GM23338 (cell line): ENCODE results near the gene AOC3.

ENCODE experiments used
- EZH2phosphoT487 ChIP-seq: fragments of 200-600 bp; sonication (generic); IDR thresholded peaks from one replicate; pipeline ENCODE4 v1.8.1; 2018; ENCODE audit warnings: antibody characterized with exemption; ENCODE audit not compliant: unreplicated experiment
- POLR2AphosphoS5 ChIP-seq: IDR thresholded peaks from 2 replicates; pipeline ENCODE4 v1.6.1; 2016; ENCODE audit warnings: antibody characterized with exemption, low read depth
- TF ChIP-seq, protein P1 (sequence below), 2 experiments: fragments of 200-600 bp in 1 of 2; sonication (generic) in 1 of 2; conservative IDR thresholded peaks; 2 replicates each; pipeline versions ENCODE4 v1.5.1 to v1.6.1; 2016 to 2017; ENCODE audit warnings: antibody characterized with exemption in 2 of 2, low read depth in 2 of 2, mild to moderate bottlenecking in 2 of 2, moderate library complexity in 1 of 2
- TF ChIP-seq, protein P2 (sequence below): IDR thresholded peaks from one replicate; pipeline ENCODE4 v1.6.1; 2018; ENCODE audit warnings: antibody characterized with exemption; ENCODE audit not compliant: unreplicated experiment

DNA sequence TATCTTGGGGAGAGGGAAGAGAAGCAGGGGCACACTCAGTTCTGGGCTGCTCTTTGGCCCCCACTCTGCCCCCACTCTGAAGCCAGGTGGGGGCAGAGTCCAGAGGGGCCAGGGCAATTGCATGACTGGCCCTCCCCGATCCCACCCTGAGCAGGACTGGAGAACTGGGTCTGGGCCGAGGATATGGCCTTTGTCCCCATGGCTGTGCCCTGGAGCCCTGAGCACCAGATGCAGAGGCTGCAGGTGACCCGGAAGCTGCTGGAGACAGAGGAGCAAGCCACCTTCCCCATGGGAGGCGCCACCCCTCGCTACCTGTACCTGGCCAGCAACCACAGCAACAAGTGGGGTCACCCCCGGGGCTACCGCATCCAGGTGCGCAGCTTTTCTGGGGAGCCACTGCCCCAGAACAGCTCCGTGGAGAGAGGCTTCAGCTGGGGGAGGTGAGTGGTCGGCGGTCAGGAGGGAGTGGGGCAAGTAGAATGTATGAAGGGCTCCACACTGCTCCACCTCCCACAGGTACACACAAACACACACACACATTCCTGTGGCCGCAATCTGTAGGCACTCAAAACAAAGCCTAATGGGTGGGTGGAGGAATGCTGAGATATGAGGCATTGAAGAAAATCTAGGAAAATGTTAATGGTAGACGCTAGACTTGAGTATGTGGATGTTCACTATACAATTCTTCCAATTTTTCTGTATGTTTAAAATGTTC is 21.4 kb downstream of the AOC3 start:
- TF ChIP-seq, protein P1, sequence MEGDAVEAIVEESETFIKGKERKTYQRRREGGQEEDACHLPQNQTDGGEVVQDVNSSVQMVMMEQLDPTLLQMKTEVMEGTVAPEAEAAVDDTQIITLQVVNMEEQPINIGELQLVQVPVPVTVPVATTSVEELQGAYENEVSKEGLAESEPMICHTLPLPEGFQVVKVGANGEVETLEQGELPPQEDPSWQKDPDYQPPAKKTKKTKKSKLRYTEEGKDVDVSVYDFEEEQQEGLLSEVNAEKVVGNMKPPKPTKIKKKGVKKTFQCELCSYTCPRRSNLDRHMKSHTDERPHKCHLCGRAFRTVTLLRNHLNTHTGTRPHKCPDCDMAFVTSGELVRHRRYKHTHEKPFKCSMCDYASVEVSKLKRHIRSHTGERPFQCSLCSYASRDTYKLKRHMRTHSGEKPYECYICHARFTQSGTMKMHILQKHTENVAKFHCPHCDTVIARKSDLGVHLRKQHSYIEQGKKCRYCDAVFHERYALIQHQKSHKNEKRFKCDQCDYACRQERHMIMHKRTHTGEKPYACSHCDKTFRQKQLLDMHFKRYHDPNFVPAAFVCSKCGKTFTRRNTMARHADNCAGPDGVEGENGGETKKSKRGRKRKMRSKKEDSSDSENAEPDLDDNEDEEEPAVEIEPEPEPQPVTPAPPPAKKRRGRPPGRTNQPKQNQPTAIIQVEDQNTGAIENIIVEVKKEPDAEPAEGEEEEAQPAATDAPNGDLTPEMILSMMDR (conservative IDR thresholded peaks at IDR 0.05; ENCODE audit: low read depth in 2 of 2), result no peak
- no peak for TF ChIP-seq EZH2phosphoT487
- no peak for TF ChIP-seq POLR2AphosphoS5
- TF ChIP-seq, protein P2, sequence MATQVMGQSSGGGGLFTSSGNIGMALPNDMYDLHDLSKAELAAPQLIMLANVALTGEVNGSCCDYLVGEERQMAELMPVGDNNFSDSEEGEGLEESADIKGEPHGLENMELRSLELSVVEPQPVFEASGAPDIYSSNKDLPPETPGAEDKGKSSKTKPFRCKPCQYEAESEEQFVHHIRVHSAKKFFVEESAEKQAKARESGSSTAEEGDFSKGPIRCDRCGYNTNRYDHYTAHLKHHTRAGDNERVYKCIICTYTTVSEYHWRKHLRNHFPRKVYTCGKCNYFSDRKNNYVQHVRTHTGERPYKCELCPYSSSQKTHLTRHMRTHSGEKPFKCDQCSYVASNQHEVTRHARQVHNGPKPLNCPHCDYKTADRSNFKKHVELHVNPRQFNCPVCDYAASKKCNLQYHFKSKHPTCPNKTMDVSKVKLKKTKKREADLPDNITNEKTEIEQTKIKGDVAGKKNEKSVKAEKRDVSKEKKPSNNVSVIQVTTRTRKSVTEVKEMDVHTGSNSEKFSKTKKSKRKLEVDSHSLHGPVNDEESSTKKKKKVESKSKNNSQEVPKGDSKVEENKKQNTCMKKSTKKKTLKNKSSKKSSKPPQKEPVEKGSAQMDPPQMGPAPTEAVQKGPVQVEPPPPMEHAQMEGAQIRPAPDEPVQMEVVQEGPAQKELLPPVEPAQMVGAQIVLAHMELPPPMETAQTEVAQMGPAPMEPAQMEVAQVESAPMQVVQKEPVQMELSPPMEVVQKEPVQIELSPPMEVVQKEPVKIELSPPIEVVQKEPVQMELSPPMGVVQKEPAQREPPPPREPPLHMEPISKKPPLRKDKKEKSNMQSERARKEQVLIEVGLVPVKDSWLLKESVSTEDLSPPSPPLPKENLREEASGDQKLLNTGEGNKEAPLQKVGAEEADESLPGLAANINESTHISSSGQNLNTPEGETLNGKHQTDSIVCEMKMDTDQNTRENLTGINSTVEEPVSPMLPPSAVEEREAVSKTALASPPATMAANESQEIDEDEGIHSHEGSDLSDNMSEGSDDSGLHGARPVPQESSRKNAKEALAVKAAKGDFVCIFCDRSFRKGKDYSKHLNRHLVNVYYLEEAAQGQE, result no peak
